ENCODE results near the gene GPR78.

The GPR78 gene

DNA sequence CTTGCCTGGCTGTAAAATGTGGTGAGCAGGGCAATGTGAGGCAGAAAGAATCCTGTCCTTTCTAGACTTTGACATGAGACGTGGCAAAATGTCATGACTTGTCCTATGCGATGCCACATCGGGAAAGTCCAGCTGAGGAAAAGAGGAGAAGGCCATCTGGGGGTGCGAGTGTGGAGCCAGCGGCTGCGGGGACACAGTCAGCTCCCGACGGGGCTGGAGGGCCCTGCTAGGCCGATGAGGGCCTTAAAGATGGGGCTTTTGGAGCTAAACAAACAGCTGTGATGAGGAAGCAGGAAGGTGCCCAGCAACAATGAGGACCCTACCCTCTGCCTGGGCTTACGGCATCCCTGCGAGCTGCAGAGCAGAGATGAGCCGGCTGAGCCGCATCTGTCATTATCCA is 20.1 kb downstream of the GPR78 start:
- no peak for DNase-seq (ENCODE audit: low read depth in 2 of 2)

GRCh38 chr4:8600686-8601085 is 20.5 kb downstream of the GPR78 start:
- DNase-seq (ENCODE audit: low read depth in 2 of 2) = no peak

GRCh38 chr4:8601086-8601485 is 20.9 kb downstream of the GPR78 start:
- no peak for DNase-seq (ENCODE audit: low read depth in 2 of 2)

GRCh38 chr4:8601556-8601955 is 21.4 kb downstream of the GPR78 start:
- no peak for DNase-seq (ENCODE audit: low read depth in 2 of 2)

DNA sequence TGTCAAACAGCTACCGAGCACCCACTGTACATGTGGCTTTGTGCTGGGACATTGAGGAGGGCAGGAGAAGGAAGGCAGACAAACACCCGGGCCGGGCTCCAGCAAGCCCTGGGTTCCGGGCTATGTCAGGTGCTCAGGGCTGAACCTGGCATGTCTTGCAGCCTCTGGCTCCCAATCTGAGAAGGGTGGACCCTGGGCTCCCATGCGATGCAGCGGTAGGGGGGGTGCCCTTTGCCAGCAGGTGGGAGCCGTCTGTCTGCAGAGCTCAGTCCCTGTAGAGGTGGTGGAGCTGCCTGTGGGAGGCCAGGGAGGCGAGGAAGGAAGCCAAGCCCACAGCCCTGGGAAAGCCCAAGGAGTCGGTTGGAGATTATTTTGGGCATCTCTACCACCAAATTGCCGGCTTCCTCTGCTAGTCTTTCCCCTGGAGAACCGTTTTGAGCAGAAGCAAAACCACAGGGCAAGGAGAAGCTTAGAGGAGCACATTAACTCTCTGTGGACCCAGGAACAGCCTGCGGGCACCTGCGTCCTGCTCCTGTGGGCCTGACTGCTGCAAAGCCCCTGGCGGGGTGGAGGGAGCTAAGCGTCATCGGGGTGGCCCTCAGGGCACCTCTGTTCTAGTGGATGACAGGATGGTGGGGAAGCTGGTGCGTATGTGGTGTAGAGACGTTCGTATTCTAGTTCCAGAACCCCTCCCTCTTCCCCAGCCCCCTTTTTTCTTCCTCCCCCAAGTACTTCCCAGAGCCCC is 22.7 kb downstream of the GPR78 start:
- no peak for DNase-seq (ENCODE audit: low read depth in 2 of 2)

DNA sequence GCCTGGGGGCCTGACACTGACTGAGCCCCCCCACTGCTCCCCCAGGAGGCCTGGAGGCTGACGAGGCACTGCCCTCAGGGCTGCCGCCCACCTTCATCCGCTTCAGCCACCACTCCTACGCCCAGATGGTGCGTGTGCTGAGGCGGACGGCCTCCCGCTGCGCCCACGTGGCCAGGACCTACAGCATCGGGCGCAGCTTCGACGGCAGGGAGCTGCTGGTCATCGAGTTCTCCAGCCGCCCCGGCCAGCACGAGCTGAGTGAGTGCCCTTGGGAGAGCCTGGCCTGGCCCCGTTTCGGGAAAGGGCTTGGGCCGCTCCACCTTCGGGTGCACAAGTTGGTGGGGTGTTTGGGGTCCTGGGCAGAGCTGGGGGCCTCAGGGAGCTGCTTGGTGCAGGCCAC is 23.7 kb downstream of the GPR78 start:
- no peak for DNase-seq (ENCODE audit: low read depth in 2 of 2)

- no peak for DNase-seq (ENCODE audit: low read depth in 2 of 2)
Observed at GRCh38 chr4:8605289-8605688, 25.1 kb downstream of the GPR78 start.

DNA sequence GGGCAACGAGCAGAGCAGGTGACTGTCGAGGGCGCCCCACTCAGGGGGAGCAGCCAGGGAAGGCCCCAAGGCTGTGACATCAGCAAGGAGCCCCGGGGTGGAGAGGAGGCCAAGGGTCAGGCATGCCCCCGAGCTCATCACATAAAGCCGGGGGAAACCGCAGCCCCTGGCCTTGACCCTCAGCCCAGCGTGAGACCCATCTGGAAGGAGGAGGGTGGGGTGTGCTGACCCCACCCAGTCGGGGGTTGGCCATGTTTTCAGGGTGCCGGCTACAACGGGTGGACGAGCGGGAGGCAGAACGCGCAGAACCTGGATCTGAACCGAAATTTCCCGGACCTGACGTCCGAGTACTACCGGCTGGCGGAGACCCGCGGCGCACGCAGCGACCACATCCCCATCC is 26.3 kb downstream of the GPR78 start:
- DNase-seq (ENCODE audit: low read depth in 2 of 2) = no peak

- DNase-seq (ENCODE audit: low read depth in 2 of 2) = no peak
Observed at GRCh38 chr4:8606966-8607365, 26.8 kb downstream of the GPR78 start.

GRCh38 chr4:8607603-8608481 is 27.6 kb downstream of the GPR78 start:
- peak in 1 of 2 donors; percentile 14 for DNase-seq (ENCODE audit: low read depth in 2 of 2)

DNA sequence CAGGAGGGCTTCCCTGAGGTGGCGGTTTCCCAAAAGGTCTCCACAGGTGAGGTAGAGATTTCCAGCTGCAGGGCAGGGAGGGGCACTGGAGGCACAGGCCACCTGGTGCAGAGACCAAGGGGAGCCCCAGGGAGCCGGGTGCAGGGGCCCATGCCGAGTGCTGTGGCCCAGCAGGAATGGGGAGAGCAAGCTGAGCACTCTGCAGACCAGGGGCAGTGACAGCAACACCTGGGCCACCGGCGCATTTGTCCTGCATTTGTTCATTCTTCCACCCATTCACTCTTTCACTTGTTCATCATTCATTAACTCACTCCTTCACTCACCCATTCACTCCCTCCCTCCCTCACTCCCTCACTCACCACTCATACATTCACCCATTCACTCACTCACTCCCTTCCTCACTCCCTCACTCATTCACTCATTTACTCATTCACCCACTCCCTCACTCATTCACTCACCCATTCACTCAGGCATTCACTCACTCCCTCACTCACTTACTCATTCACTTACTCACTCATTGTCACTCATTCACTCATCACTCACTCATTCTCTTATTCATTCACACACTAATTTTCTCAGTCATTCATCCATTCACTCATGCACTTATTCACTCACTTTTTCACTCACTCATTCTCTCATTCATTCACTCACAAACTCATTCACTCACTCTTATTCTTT is 28.7 kb downstream of the GPR78 start:
- DNase-seq (ENCODE audit: low read depth in 2 of 2) = no peak

GRCh38 chr4:8609406-8609805 is 29.2 kb downstream of the GPR78 start:
- no peak for DNase-seq (ENCODE audit: low read depth in 2 of 2)

- no peak for DNase-seq (ENCODE audit: low read depth in 2 of 2)
Observed at GRCh38 chr4:8609824-8610350, 29.7 kb downstream of the GPR78 start.

GRCh38 chr4:8610858-8611616 is 30.8 kb downstream of the GPR78 start:
- DNase-seq (ENCODE audit: low read depth in 2 of 2) = no peak

- DNase-seq (ENCODE audit: low read depth in 2 of 2) = no peak
Observed at GRCh38 chr4:8612646-8613045, 32.5 kb downstream of the GPR78 start.

GRCh38 chr4:8613421-8614364 is 33.5 kb downstream of the GPR78 start:
- no peak for DNase-seq (ENCODE audit: low read depth in 2 of 2)

- DNase-seq (ENCODE audit: low read depth in 2 of 2) = no peak
Observed at GRCh38 chr4:8614365-8615193, 34.4 kb downstream of the GPR78 start.

- DNase-seq (ENCODE audit: low read depth in 2 of 2) = no peak
Observed at GRCh38 chr4:8615366-8615765, 35.2 kb downstream of the GPR78 start.
